A549 treated with GW870086 at 1 μM for 4 hours (cell line): Measurements from ENCODE around the gene OR9G4. TPM values are rescaled to one million over a fixed set of nuclear protein-coding genes. Genes with fewer than 3 reads are reported as not detected.

Source experiments
- total RNA-seq: library from RNA; stranded (reverse); fragments of 200-300 nt; extraction: Qiagen RNA extraction; gene quantifications from 5 replicates; pipeline ENCODE4 v1.2.3, GENCODE V29; 2022; ENCODE audit warnings: low read depth

OR9G4 gene
- not detected in 5 replicates for total RNA-seq

GRCh38 chr11:56748597-56748996 is at the start of gene OR9G4:
TSS of gene OR9G4 (minus strand) at chr11:56748697. CDS start at chr11:56743766, 4,931 bp downstream.

GRCh38 chr11:56698795-56699194 is 49.7 kb downstream of the OR9G4 start, which contains the start of gene OR9G1:
TSS of gene OR9G1 (plus strand) at chr11:56699095. CDS start at chr11:56700388, 1,293 bp downstream.

Other genes starting within 250 kb of the OR9G4 start
- not detected in 5 replicates for gene OR5M11, start 205.4 kb downstream of the OR9G4 start, total RNA-seq
- not detected in 5 replicates for gene OR5M10, start 171.0 kb downstream of the OR9G4 start, total RNA-seq
- not detected in 5 replicates for gene OR5M1, start 133.8 kb downstream of the OR9G4 start, total RNA-seq
- not detected in 5 replicates for gene OR5AP2, start 106.3 kb downstream of the OR9G4 start, total RNA-seq
- not detected in 5 replicates for gene OR5AR1, start 85.0 kb downstream of the OR9G4 start, total RNA-seq
- gene OR9G1, start 49.6 kb downstream of the OR9G4 start, total RNA-seq, result not detected in 5 replicates
- not detected in 5 replicates for gene OR5AK2, start 240.2 kb upstream of the OR9G4 start, total RNA-seq